ENCODE measurements around the gene OR10H1. TPM values are rescaled to one million over a fixed set of nuclear protein-coding genes. Genes with fewer than 3 reads are reported as not detected.

OR10H1 gene
- total RNA-seq, 1 experiment from 2014 or later = not detected

DNA sequence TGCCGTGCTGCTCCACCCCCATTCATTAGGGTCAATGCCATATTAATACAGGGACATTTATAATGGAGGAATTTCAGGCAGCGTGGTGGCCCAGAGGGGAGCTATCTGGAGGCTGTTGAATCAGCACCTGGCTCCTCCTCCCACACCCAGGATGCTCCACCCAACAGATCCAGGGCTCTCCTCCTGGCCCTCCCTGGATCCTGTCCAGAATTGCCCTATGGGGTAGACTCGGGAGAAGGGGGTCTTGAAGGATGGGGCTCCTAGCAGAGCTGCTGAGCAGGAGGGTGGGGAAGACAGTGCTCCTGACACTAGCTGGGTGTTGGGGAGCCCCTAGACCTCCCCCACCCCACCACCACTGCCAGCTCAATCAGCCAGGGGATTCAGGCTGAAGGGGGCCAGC is 33.3 kb downstream of the OR10H1 start:
- ChIA-PET CTCF (no interaction called here), POLR2A (no interaction called here)
- H3K36me3 Mint-ChIP-seq (ENCODE audit: insufficient read depth, unreplicated experiment) = no peaks in the 10 kb centered on the region
- H3K4me3 Mint-ChIP-seq (ENCODE audit: unreplicated experiment) = no peak overlapping the region
- Histone ChIP-seq H3K27me3 (replicated peaks; ENCODE audit: control insufficient read depth, insufficient read depth, low read length) (no peaks in the 10 kb centered on the region), H3K4me1 (no peaks in the 10 kb centered on the region), H3K4me3 (ENCODE audit: low read depth, low read length) (no peak overlapping the region), H3K36me3 (ENCODE audit: control insufficient read depth, insufficient read depth, low read length) (no peaks in the 10 kb centered on the region), H3K9me3 (no peaks in the 10 kb centered on the region)
- H3K27me3 Mint-ChIP-seq (ENCODE audit: insufficient read depth, unreplicated experiment) = no peaks in the 10 kb centered on the region
- TF ChIP-seq, protein P1, sequence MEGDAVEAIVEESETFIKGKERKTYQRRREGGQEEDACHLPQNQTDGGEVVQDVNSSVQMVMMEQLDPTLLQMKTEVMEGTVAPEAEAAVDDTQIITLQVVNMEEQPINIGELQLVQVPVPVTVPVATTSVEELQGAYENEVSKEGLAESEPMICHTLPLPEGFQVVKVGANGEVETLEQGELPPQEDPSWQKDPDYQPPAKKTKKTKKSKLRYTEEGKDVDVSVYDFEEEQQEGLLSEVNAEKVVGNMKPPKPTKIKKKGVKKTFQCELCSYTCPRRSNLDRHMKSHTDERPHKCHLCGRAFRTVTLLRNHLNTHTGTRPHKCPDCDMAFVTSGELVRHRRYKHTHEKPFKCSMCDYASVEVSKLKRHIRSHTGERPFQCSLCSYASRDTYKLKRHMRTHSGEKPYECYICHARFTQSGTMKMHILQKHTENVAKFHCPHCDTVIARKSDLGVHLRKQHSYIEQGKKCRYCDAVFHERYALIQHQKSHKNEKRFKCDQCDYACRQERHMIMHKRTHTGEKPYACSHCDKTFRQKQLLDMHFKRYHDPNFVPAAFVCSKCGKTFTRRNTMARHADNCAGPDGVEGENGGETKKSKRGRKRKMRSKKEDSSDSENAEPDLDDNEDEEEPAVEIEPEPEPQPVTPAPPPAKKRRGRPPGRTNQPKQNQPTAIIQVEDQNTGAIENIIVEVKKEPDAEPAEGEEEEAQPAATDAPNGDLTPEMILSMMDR (IDR thresholded peaks at IDR 0.05; ENCODE audit: insufficient read depth in 1 of 2, low read depth in 1 of 2, low read length in 1 of 2, severe bottlenecking in 1 of 2, unreplicated experiment in 1 of 2) = no peak
- intact Hi-C loops (cut with micrococcal nuclease; ENCODE audit: unreplicated experiment) = no loop called here
- H3K4me1 Mint-ChIP-seq (ENCODE audit: low read depth, unreplicated experiment) = no peaks in the 10 kb centered on the region
- BruUV-seq (replicated peaks) = no TSS peak
- DNase-seq = no peak
- H3K27ac Mint-ChIP-seq (ENCODE audit: unreplicated experiment) = no peak overlapping the region
- no peaks in the 10 kb centered on the region for H3K9me3 Mint-ChIP-seq (ENCODE audit: unreplicated experiment)

DNA sequence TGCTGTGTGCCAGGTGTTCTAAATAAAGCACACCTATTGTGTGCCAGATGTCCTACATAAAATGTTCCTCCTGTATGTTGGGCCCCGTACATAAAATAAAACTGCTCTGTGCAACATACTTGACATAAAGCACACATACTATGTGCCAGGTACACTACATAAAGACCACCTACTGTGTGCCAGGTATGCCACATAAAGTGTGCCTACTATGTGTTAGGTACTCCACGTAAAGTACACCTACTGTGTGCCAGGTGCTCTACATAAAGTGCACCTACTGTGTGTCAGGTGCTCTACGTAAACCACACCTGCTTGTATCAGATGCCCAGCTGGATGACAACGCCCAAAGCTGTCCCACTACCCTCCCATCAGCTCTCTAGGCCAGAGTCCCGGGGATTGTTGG is 33.8 kb downstream of the OR10H1 start:
- Histone ChIP-seq H3K27me3 (replicated peaks; ENCODE audit: control insufficient read depth, insufficient read depth, low read length) (no peaks in the 10 kb centered on the region), H3K36me3 (ENCODE audit: control insufficient read depth, insufficient read depth, low read length) (no peaks in the 10 kb centered on the region), H3K4me1 (no peaks in the 10 kb centered on the region), H3K9me3 (no peaks in the 10 kb centered on the region), H3K4me3 (ENCODE audit: low read depth, low read length) (no peak overlapping the region)
- H3K36me3 Mint-ChIP-seq (ENCODE audit: insufficient read depth, unreplicated experiment) = no peaks in the 10 kb centered on the region
- TF ChIP-seq, protein P1 (IDR thresholded peaks at IDR 0.05; ENCODE audit: insufficient read depth in 1 of 2, low read depth in 1 of 2, low read length in 1 of 2, severe bottlenecking in 1 of 2, unreplicated experiment in 1 of 2) = no peak
- intact Hi-C loops (cut with micrococcal nuclease; ENCODE audit: unreplicated experiment) = no loop called here
- ChIA-PET CTCF (no interaction called here), POLR2A (no interaction called here)
- H3K9me3 Mint-ChIP-seq (ENCODE audit: unreplicated experiment) = no peaks in the 10 kb centered on the region
- BruUV-seq (replicated peaks) = no TSS peak
- H3K4me3 Mint-ChIP-seq (ENCODE audit: unreplicated experiment) = no peak overlapping the region
- no peaks in the 10 kb centered on the region for H3K4me1 Mint-ChIP-seq (ENCODE audit: low read depth, unreplicated experiment)
- no peaks in the 10 kb centered on the region for H3K27me3 Mint-ChIP-seq (ENCODE audit: insufficient read depth, unreplicated experiment)
- H3K27ac Mint-ChIP-seq (ENCODE audit: unreplicated experiment) = no peak overlapping the region
- DNase-seq = no peak

DNA sequence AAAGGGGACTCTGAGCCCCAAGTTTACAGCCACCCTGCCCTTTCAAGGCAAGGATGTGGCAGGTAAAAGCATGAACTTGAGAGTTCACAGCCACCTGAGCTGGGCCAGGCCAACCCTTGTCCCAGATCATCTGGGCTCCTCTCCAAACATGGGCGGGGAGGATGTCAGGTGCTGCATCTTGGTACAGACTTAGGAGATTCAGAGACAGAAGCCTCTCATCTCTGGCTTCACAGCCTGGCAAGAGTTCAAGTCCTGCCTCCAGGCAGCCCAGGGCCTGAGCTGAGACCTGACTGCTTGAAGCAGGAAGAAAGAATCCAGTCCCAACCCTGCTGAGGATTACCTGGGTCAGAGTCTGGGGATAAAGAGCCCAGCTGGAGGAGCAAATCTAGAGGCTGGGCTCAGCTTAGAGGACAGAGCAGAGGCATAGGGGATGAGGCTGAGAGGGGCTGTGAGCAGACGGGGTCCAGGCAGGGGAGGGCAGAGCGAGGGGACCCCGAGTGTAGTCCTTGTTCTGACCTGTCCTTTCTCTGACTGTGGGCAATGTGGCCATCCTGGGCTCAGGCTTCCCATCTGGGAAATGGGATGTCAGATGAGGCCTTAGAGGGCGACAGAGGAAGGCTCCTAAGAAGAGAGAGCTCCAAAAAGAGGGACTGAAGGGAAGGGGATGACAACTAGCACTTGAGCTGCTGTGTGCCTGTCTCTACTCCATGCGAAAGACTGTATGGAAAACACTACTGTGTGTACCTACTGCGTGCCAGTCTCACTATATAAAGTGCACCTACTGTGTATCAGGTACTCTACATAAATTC is 34.6 kb downstream of the OR10H1 start:
- ChIA-PET CTCF (no interaction called here), POLR2A (no interaction called here)
- no peaks in the 10 kb centered on the region for H3K4me1 ChIP-seq
- no peak overlapping the region for H3K4me3 Mint-ChIP-seq (ENCODE audit: unreplicated experiment)
- intact Hi-C loops (cut with micrococcal nuclease; ENCODE audit: unreplicated experiment) = no loop called here
- H3K9me3 ChIP-seq = no peaks in the 10 kb centered on the region
- DNase-seq = no peak
- H3K4me3 ChIP-seq (ENCODE audit: low read depth, low read length) = no peak overlapping the region
- no peak overlapping the region for H3K27ac Mint-ChIP-seq (ENCODE audit: unreplicated experiment)
- no peaks in the 10 kb centered on the region for H3K4me1 Mint-ChIP-seq (ENCODE audit: low read depth, unreplicated experiment)
- no peaks in the 10 kb centered on the region for H3K9me3 Mint-ChIP-seq (ENCODE audit: unreplicated experiment)
- BruUV-seq (replicated peaks) = no TSS peak
- no peaks in the 10 kb centered on the region for H3K27me3 Mint-ChIP-seq (ENCODE audit: insufficient read depth, unreplicated experiment)
- H3K27me3 ChIP-seq (replicated peaks; ENCODE audit: control insufficient read depth, insufficient read depth, low read length) = no peaks in the 10 kb centered on the region
- H3K36me3 ChIP-seq (ENCODE audit: control insufficient read depth, insufficient read depth, low read length) = no peaks in the 10 kb centered on the region
- H3K36me3 Mint-ChIP-seq (ENCODE audit: insufficient read depth, unreplicated experiment) = no peaks in the 10 kb centered on the region
- TF ChIP-seq, protein P1 (IDR thresholded peaks at IDR 0.05; ENCODE audit: insufficient read depth in 1 of 2, low read depth in 1 of 2, low read length in 1 of 2, severe bottlenecking in 1 of 2, unreplicated experiment in 1 of 2) = no peak
